Endothelial cell of umbilical vein (primary cell): ENCODE measurements around the gene TRIM46. TPM values are rescaled to one million over a fixed set of nuclear protein-coding genes. Genes with fewer than 3 reads are reported as not detected.

ENCODE experiments used
- BruUV-seq: library from RNA; stranded (reverse); fragments of 400-500 nt; replicated peaks from 2 replicates; lab custom pipeline; 2021; lab: Mats Ljungman, UMichigan
- CTCF ChIA-PET: fragments of 300-600, 350-600 bp; sonication (Branson Sonifier 250); formaldehyde crosslinking; loops from one replicate; lab custom pipeline; 2021; ENCODE audit warnings: antibody characterized with exemption, inconsistent platforms; lab: Charles Lee
- POLR2A ChIA-PET: fragments of 300-600, 350-600 bp; sonication (Branson Sonifier 250); formaldehyde crosslinking; loops from one replicate; lab custom pipeline; 2021; ENCODE audit warnings: antibody characterized with exemption, inconsistent platforms; lab: Charles Lee
- DNase-seq: peaks from one replicate; pipeline ENCODE4 v3.0.0-alpha.2; 2011; ENCODE audit warnings: low read depth, low spot score
- FAIRE-seq: peaks from 2 replicates; lab custom pipeline; 2011; peaks lifted over from hg19 to GRCh38; lab: Jason Lieb, UNC
- H2AFZ ChIP-seq: 2 replicates; pipeline ENCODE4 v1.6.0; 2012; ENCODE audit warnings: low read depth, low read length, control low read depth, inconsistent platforms
- H3K27ac ChIP-seq: 2 replicates; pipeline ENCODE4 v1.5.1; 2011; ENCODE audit warnings: low read depth, mild to moderate bottlenecking, control low read depth, low read length, moderate library complexity; ENCODE audit not compliant: insufficient read depth
- H3K27me3 ChIP-seq, 2 experiments: 2 replicates each; pipeline versions ENCODE4 v1.6.0 to v1.6.1; 2011; ENCODE audit warnings: low read length in 2 of 2, mixed read lengths in 1 of 2; ENCODE audit not compliant: control insufficient read depth in 2 of 2, insufficient read depth in 2 of 2
- H3K36me3 ChIP-seq, 2 experiments: 2 replicates in 1 of 2; 3 replicates in 1 of 2; pipeline ENCODE4 v1.5.1; 2011; ENCODE audit warnings: low read length in 2 of 2, mild to moderate bottlenecking in 1 of 2, moderate library complexity in 1 of 2; ENCODE audit not compliant: control insufficient read depth in 2 of 2, insufficient read depth in 2 of 2; ENCODE audit errors: extremely low read depth in 1 of 2
- H3K4me1 ChIP-seq: 3 replicates; pipeline ENCODE4 v1.5.1; 2011; ENCODE audit warnings: mild to moderate bottlenecking, low read length; ENCODE audit not compliant: control insufficient read depth, insufficient read depth; ENCODE audit errors: extremely low read depth
- H3K4me2 ChIP-seq: 2 replicates; pipeline ENCODE4 v1.6.1; 2011; ENCODE audit warnings: low read length, control low read depth, mixed read lengths; ENCODE audit not compliant: insufficient read depth
- H3K4me3 ChIP-seq, 3 experiments: fragments of 200-600 bp in 1 of 3; sonication (generic), shearing (Covaris generic) in 1 of 3; replicated peaks in 1 of 3; 2 replicates each; pipeline ENCODE4 v1.5.1; 2011 to 2016; ENCODE audit warnings: control low read depth in 3 of 3, low read length in 3 of 3, mild to moderate bottlenecking in 2 of 3, inconsistent platforms in 1 of 3, low read depth in 1 of 3, moderate library complexity in 1 of 3; ENCODE audit not compliant: insufficient read depth in 1 of 3
- H3K79me2 ChIP-seq: 2 replicates; pipeline ENCODE4 v1.6.0; 2012; ENCODE audit warnings: low read length, inconsistent platforms; ENCODE audit not compliant: control insufficient read depth, insufficient read depth
- H3K9ac ChIP-seq: replicated peaks from 2 replicates; pipeline ENCODE3; 2011; ENCODE audit warnings: low read length, control low read depth; ENCODE audit not compliant: insufficient read depth; ENCODE audit errors: extremely low read depth
- H3K9me1 ChIP-seq: replicated peaks from 3 replicates; pipeline ENCODE4 v1.6.0; 2011; ENCODE audit warnings: mild to moderate bottlenecking, low read length; ENCODE audit not compliant: control insufficient read depth, insufficient read depth; ENCODE audit errors: extremely low read depth
- H3K9me3 ChIP-seq: replicated peaks from 2 replicates; pipeline ENCODE4 v1.5.1; 2012; ENCODE audit warnings: low read length, inconsistent platforms; ENCODE audit not compliant: control insufficient read depth, insufficient read depth
- H4K20me1 ChIP-seq: replicated peaks from 2 replicates; pipeline ENCODE3; 2011; ENCODE audit warnings: mild to moderate bottlenecking, low read length; ENCODE audit not compliant: control insufficient read depth, insufficient read depth; ENCODE audit errors: extremely low read depth
- CTCF ChIP-seq, 2 donors: IDR thresholded peaks; 1 replicate in 1 of 2; 2 replicates in 1 of 2; pipeline ENCODE4 v1.5.1; 2011; ENCODE audit warnings: low read length in 2 of 2, mild to moderate bottlenecking in 2 of 2, moderate library complexity in 2 of 2, control low read depth in 1 of 2, inconsistent platforms in 1 of 2, low read depth in 1 of 2; ENCODE audit not compliant: insufficient read depth in 1 of 2; ENCODE audit errors: extremely low read depth in 1 of 2
- EZH2 ChIP-seq: IDR thresholded peaks from 2 replicates; pipeline ENCODE4 v1.6.1; 2012; ENCODE audit warnings: borderline replicate concordance, low read depth, mild to moderate bottlenecking, moderate library complexity, low read length, inconsistent platforms; ENCODE audit not compliant: severe bottlenecking
- FOS ChIP-seq: IDR thresholded peaks from 2 replicates; pipeline ENCODE4 v1.6.1; 2011; ENCODE audit warnings: mild to moderate bottlenecking, low read length, moderate library complexity, borderline replicate concordance; ENCODE audit not compliant: insufficient read depth
- GATA2 ChIP-seq: IDR thresholded peaks from 2 replicates; pipeline ENCODE4 v1.7.0; 2011; ENCODE audit warnings: low read depth, mild to moderate bottlenecking, moderate library complexity, mixed read lengths, low read length; ENCODE audit not compliant: insufficient read length, insufficient read depth
- JUN ChIP-seq: IDR thresholded peaks from 2 replicates; pipeline ENCODE4 v1.6.1; 2011; ENCODE audit warnings: borderline replicate concordance, low read depth; ENCODE audit not compliant: insufficient read length, insufficient read depth
- MAX ChIP-seq: IDR thresholded peaks from 2 replicates; pipeline ENCODE4 v1.6.1; 2011; ENCODE audit not compliant: insufficient read depth, insufficient read length
- MYC ChIP-seq: IDR thresholded peaks from one replicate; pipeline ENCODE4 v1.6.1; 2011; ENCODE audit warnings: mild to moderate bottlenecking, low read depth, low read length
- POLR2A ChIP-seq: IDR thresholded peaks from 2 replicates; pipeline ENCODE4 v1.6.1; 2012; ENCODE audit warnings: low read depth, mild to moderate bottlenecking, control low read depth, low read length
- POLR2AphosphoS5 ChIP-seq: IDR thresholded peaks from 2 replicates; pipeline ENCODE4 v1.6.1; 2012; ENCODE audit warnings: low read depth, mild to moderate bottlenecking, control low read depth, low read length, moderate library complexity; ENCODE audit not compliant: insufficient read depth
- dilution Hi-C: fragments of 300-500 bp; cut with MboI; formaldehyde crosslinking; loops from one replicate; pipeline ENCODE4 v1.15.0; 2019; ENCODE audit warnings: low sequenced_read_pairs; ENCODE audit not compliant: extremely low pct_ligation_motif_present
- intact Hi-C: fragments of 100-400 bp; cut with micrococcal nuclease; formaldehyde crosslinking; loops from one replicate; pipeline ENCODE4 v1.10.0; 2022
- polyA plus RNA-seq, 4 experiments: library from polyadenylated mRNA; depleted of rRNA in 3 of 4; stranded (reverse) in 3 of 4; unstranded in 1 of 4; fragments of >200 nt; gene quantifications; 2 replicates each; pipeline versions ENCODE4 v1.2.1 to v1.2.3, GENCODE V29; 2011 to 2012; ENCODE audit warnings: missing spikeins in 1 of 4
- total RNA-seq: library from RNA; stranded (reverse); gene quantifications from 2 replicates; pipeline ENCODE4 v1.2.3, GENCODE V29; 2021

The TRIM46 gene
- total and polyA plus RNA-seq, 2 donors (not counting 3 experiments of a cell fraction or from before 2014, with no cell fraction given), result 9.5 to 10.0 TPM

- H3K9me3 ChIP-seq, result no peaks in the 10 kb centered on the region
- no TSS peak for BruUV-seq
- peaks cover 22 to 33% of the 10 kb centered on the region in 2 experiments for H3K36me3 ChIP-seq
- dilution Hi-C loops, result no loop called here
- H3K9me1 ChIP-seq, result no peaks in the 10 kb centered on the region
- POLR2A ChIA-PET, result interaction anchor here (0.6 to 0.8 kb wide), 3 partner anchors 9 to 857 kb away, joined by 4 to 6 read pairs (median 5); no protein-coding TSS in a partner anchor
- H3K9ac ChIP-seq, result peak overlapping the region; percentile 92
- no peaks in the 10 kb centered on the region for H4K20me1 ChIP-seq
- peaks cover 60% of the 10 kb centered on the region for H3K4me1 ChIP-seq
- peak overlapping the region in 2 of 3 experiments; percentile 91 to 95 for H3K4me3 ChIP-seq
- H2AFZ ChIP-seq, result no peak overlapping the region
- H3K27me3 ChIP-seq, result no peaks in the 10 kb centered on the region
- peak overlapping the region; percentile 87 for H3K4me2 ChIP-seq
- FAIRE-seq, result no peak
- CTCF ChIA-PET, result interaction anchor here (1.5 to 15.5 kb wide), 5 partner anchors 18 to 45 kb away, joined by 7 to 204 read pairs (median 13); partner anchors contain the start of genes KRTCAP2 and TRIM46
- peak overlapping the region; percentile 68 for H3K27ac ChIP-seq
- H3K79me2 ChIP-seq, result peaks cover 29% of the 10 kb centered on the region
- DNase-seq, result no peak
- intact Hi-C loops, result no loop called here
- TF ChIP-seq FOS (no peak), EZH2 (no peak)
Measured at GRCh38 chr1:155130272-155131006, 43.2 kb upstream of the TRIM46 start.

GRCh38 chr1:155131285-155131684, 42.4 kb upstream of the TRIM46 start:
- Histone ChIP-seq H3K4me3 (peak overlapping the region in 2 of 3 experiments; percentile 91 to 95), H3K27ac (no peak overlapping the region), H3K4me1 (peaks cover 52% of the 10 kb centered on the region), H4K20me1 (no peaks in the 10 kb centered on the region), H2AFZ (no peak overlapping the region), H3K79me2 (peaks cover 29% of the 10 kb centered on the region), H3K36me3 (peaks cover 22 to 33% of the 10 kb centered on the region in 2 experiments), H3K4me2 (no peak overlapping the region), H3K9me1 (no peaks in the 10 kb centered on the region), H3K27me3 (no peaks in the 10 kb centered on the region), H3K9me3 (no peaks in the 10 kb centered on the region), H3K9ac (no peak overlapping the region)
- DNase-seq, result no peak
- intact Hi-C loops (no loop called here), dilution Hi-C loops (no loop called here)
- TF ChIP-seq JUN (no peak), MAX (no peak), POLR2AphosphoS5 (no peak), FOS (no peak), POLR2A (no peak), EZH2 (no peak), GATA2 (no peak), CTCF (IDR thresholded peaks at IDR 0.05; ENCODE audit: extremely low read depth in 1 of 2, insufficient read depth in 1 of 2, low read depth in 1 of 2, low read length in 2 of 2) (no peak), MYC (no peak)
- FAIRE-seq, result no peak
- ChIA-PET CTCF (interaction anchor here (1.5 to 15.5 kb wide), 4 partner anchors 36 to 46 kb away, joined by 9 to 204 read pairs (median 55); partner anchors contain the start of genes KRTCAP2 and TRIM46), POLR2A (no interaction called here)
- no TSS peak for BruUV-seq
